ENCODE data around the gene KCNA2.

The KCNA2 gene

DNA sequence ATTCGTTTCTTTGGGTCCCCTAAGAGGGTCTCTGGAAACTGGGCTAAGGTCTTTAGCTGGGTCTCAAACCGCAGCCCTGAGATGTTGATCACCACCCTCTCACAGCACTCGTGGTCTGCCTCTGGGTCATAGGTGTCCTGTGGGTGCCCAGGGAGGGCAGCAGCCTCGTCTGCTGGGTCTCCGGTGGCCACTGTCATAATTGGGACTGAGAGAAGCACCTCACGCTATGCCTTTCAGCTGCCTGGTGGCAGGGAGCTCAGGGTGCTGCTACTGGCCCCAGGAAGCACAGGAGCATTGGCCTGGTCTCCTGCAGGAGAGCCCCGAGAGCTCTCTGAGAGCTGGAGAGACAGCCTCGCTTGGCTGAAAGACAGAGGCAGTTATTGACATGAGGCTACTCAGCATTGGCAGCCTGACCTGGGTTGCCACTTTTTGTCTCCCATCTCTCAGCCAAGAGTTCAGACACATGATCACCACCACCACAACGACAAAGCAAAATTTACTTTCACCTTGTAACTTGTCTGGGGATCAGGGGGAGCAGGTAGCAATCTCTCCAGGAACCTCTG lies 1.5 kb downstream of the KCNA2 start:
- DNase-seq: peak in 6 of 56 donors; percentile 13 to 30 (median 16)

DNA sequence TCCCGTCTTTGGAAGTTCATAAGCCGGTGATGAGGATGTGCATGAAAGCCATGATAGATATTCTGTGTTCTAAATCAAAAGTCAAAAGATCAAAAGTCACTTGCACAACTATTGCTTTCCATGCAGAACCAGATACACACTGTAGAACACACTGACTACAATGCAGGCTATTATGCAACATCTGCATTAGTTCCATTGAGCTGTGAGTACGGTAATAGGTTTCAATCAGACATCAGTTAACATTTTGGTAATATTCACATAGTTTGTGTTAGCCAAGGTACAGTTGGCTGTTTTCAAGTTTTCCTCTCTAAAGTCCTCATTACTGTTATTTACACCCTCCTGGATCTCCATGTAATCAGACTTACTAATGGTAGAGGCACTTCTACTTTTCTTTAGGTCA lies 3.1 kb downstream of the KCNA2 start:
- no peak for DNase-seq

DNA sequence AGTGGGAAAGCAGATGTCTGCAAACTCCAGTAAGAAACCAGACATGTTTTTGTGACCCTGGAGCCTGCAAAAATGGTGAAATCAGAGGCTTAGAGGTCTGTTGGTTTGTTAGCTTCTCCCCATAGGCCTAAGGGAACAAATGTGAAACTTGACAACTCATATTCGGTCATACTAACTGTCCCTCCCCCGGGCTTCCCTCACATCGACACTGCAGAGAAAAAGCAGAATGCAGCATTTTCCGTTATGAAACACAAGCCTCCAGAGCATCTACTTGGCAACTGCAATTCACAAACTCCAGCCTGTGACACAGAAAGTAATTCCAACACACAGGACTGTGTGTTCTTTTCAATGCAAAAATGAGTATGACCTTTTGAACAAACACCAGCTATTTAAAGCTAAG lies 3.7 kb downstream of the KCNA2 start:
- DNase-seq: peak in 1 of 56 donors; percentile 9

DNA sequence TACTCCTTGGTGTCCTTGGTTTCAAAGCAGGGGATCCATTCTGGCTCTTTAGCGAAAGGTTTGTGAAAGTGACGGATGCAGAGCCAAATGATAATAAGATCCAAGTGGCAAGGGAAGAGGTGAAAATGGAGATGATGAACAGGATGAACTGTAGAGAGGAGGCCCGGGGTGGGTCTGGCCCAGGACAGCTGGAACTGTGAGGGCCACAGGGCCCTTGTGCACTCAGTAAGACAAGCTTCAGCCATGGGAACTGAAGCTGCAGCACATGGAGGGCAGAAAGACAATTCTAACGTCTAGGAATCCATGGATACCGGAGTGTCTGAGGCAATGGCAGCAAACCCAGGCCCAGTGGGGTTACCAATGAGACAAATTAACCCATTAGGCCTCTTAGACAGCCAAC lies 4.8 kb downstream of the KCNA2 start:
- DNase-seq: no peak

DNA sequence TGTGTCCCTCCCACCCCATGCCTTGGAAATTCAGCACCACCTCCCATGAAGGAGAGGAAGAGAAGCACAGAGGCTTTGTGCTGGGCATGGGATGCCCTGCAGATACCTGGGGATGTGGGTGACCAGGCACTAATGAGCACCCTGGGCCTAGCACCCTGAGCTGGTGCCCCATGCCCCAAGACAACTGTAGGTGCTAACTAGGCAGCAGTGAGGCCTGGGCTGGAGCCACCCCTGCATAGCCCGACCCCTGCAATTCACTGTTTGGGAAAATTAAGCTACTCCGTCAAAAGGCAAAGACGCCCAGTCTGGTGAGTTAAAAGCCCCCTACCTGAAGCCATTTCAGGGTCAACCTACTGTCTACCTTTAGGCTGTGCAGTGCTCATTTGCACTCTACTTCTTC lies 5.4 kb downstream of the KCNA2 start:
- DNase-seq: no peak

DNA sequence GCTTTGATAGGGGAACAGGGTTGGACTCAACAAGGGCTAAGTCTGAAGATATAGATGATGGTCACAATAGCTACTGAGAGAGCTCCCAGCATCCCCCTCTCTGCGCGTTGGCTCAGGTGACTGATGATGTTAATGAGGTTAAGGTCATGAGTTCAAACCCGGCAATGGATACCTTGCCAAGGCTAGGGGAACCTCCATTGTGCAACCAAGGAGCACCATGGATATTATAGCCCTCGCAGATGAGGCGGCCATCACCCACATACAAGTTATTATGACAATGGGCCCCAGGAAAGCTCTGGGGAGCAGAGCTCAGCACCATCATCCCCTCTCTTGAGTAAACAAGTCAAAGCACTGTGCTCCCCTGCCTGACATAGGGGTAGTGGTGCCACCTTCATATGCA lies 8.2 kb downstream of the KCNA2 start:
- no peak for DNase-seq

DNA sequence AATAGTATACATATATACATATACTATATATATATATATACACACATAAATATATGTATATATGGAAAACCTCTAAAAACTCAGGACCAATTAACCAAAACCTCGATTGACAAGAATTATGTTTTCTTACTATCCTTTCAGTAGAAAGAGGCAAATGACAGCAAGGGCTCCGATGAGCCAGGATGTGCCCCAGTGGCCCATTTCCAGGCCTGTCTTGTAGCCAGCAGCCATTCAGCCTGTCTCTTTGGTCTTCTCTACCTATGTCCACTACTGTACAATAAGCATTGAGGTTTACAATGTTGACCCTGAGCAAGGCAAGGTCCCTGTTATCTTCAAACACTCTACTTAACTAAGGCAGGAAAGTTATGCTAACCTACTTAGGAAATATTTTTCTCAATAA lies 9.8 kb downstream of the KCNA2 start:
- no peak for DNase-seq

DNA sequence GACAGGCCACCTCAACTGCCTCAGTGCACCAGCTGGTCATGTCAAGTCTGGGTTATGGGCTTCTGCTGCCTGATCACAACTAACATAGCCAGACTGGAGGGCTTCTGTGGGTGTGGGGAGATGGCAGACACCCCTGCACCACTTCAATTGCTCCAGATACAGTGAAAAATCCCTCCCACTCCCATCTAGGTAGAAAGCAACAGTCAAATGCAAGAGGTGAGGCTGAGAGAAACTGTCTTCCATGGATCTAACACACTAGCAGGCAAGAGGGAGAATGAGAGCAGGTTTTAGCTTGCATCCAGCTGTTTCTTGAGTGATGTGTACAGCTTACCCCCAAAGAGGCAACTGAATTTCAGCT lies 10.8 kb downstream of the KCNA2 start:
- no peak for DNase-seq

DNA sequence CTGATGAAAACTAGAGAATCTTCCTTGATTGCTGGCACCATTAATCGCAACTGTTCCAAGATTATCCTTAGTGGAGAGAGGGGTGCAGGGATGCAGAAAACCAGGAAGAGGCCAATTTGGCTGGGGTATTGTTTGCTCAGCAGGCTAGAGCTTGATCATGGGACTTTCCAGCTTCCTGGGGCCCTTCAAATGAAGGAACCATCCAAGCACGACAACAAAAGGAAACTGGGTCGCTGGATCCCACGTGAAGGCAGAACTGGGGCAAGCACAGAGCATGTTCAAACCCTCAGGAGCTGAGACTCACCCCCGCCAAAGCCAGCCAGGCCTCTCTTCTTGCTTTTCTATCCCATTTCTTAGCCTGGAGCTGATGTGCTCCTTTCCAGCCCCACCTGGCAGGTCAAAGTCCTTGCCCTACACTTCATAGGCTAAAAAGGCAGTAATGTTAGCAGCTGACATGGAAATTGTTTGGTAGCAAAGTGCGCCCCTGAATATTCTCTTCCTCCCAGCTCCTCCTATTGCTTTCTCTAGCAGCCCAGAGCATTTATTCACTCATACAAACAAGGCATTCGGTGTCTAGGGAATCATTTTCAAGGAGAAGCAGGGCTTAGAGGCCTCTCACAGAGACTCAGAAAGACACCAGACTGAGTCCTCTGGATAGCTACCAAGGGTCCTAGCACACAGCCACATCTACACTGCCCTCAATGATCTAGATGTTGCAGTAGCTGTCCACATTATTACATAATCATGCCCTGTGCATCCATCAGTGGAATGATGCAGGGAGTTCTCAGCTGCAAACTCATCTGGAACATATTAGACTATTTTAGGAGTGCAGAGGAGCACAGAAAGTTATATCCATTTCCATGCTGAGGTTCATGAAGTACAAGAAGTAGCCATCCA lies 11.5 kb downstream of the KCNA2 start:
- DNase-seq: peak in 44 of 56 donors; percentile 11 to 82 (median 45)

DNA sequence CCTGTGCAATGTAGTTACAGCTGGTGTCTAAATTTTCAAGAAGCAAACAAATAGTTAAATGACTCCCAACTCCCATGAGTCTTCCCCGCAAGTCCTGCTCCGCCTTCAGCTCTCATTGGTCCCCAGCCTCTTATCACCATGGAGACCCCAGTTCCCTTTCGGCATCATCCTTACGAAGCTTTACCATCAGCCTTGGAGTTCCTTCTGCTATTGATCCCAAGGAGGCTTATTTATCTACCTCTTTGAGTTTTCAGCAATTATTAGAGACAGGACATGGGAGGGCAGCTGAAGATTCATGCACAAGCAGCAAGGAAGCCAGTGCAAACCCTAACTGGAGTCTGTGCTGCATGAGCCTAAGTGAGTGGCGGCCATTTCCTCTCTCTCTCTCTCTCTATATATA lies 12.3 kb downstream of the KCNA2 start:
- peak in 19 of 56 donors; percentile 9 to 71 (median 29) for DNase-seq

DNA sequence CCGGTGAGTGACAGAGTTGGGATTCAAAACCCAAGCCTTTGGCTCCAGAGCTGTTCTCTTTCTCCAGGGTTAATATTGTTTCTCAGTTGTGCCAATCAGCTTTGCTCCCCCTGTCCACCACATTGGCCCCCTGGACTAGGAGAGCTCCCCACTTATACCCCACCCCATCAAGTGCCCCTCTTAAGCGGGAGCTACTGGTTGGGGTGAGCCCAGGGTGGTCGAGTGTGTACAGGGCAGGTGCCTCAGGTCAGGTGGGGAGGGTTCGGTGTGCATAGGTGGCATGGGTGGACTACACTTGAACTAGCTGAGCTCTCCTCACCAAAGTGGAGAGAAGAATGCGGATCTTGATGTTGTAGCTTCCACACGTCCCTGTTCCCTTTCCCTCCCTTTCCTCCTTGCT lies 14.2 kb downstream of the KCNA2 start:
- DNase-seq: no peak

DNA sequence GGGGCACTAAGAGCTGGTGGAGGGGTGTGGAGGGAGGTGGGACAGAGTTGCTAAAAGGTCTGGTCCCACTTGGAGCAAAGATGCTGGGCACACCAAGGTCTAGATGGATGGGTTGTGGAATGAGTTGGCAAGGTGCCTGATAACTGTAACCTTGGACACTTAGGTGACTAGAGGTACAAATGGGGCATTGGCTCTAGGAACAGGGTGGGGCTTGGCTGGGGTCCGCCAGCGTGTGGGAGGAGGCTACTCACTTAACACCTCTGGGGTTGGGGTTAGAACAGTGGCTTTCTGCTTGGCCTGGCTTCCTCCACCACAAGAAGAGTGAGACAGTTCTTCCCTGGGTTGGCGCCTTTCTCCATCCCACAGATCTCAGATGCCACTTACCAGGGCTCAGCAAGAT lies 17.2 kb downstream of the KCNA2 start:
- DNase-seq: no peak

DNA sequence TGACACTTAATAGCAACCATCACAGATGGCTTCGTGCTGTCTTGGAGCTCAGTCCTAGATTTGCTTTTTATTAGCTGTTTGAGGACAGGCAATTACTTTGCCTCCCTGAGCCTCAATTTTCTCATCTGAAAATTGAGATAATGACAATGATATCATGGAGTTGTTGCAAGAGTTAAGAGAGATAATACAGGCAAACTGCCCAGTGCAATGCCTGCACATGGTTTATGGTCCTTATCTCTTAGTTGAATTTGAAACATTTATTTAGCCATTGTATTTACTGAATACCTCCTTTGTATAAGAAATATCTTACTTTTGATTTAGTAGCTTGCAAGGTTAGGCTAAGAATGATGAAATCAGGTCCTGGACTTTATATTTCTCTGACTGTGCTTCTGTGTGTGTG lies 17.7 kb downstream of the KCNA2 start:
- DNase-seq: no peak

DNA sequence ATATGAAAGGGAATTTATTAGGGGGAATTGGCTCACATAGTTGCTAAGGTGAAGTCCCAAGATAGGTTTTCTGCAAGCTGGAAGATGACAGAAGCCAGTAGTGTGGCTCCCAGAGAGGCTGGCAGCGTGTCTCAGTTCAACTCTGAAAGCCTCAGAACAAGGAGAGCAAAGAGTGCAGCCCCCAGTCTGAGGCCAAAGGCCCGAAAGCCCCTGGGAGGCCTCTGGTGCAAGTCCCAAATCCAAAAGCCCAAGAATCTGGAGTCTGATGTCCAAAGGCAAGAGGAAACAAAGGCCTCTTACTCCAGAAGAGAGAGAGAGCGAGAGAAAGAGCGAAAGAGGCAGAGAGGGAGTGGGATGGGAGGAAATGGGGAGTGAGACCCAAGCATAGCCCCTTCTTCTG lies 18.3 kb downstream of the KCNA2 start:
- DNase-seq: no peak

DNA sequence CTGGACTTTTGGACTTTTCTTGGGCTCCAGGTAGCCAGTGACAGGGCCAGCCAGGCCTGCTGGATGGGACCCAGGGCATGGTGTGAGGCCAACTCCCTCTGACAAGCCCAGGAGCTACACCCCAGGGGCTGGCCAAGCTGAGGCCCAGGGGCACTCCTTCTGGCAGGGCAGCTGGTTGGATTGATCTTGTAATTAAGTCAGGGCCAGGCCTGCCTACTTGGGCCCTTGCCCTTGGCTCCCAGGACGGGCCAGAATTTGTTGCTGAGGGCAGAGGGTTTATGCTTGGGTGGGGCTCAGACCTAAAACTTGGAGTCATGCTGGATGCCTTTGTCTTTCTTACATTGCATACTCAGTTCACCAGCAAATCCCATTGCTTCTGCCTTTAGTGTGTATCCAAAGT lies 20.7 kb downstream of the KCNA2 start:
- DNase-seq: peak in 9 of 56 donors; percentile 13 to 38 (median 30)

DNA sequence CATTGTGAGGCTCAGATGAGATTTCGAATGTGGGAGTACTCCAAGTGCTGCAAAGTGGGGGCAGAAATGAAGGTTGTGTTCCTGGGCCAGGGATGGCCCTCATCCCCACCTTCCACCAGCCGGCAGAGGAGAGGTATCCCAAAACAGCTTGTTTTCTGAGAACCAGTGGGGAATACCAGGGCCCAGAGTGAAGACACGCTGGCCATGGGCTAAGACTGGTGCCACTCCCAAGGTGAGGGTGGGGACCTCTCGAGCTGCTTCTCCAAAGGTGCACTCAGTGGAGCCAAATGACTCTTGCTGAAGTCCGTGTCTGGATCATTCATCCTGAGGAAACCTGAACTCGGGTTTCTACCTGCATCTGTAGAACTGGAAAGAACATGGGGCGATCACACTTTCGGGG lies 22.1 kb downstream of the KCNA2 start:
- DNase-seq: no peak

DNA sequence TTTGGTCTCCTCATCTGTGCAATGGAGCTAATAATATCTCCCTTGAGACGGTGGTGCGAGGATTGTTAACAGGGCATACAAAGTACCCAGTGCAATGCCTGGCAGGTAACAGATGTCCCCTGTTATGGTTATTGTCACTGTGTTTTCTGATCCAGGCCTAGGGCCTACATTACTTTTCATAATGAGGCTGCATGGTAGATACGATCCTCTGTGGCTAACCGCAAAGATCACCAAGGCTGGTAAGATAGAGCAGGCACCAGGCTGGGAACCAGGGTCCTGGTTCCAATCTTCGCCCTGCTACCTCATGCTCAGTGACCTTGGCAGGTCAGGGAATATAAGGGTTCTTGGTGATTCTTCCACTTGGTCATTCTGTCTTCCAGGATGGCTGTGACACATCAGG lies 22.7 kb downstream of the KCNA2 start:
- DNase-seq: no peak

DNA sequence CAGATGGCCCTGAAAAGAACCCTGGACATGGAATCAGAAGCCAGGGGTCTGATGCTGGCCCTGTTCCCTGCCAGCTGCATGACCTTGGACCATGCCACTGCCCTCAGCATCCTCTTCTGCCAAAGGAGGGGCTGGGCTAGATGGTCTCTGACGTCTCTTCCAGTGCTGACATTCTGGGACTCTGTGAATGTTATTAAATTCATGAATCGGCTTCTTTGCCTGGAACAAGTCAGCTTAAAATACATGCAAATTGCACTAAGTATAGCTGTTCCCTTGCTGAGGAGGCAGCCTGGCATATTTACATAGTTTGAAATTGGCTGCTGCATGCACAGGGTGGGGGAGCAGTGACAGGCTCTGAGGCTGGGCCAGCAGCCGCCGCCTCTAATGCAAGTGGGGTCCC lies 23.8 kb downstream of the KCNA2 start:
- DNase-seq: peak in 28 of 56 donors; percentile 15 to 65 (median 39)

DNA sequence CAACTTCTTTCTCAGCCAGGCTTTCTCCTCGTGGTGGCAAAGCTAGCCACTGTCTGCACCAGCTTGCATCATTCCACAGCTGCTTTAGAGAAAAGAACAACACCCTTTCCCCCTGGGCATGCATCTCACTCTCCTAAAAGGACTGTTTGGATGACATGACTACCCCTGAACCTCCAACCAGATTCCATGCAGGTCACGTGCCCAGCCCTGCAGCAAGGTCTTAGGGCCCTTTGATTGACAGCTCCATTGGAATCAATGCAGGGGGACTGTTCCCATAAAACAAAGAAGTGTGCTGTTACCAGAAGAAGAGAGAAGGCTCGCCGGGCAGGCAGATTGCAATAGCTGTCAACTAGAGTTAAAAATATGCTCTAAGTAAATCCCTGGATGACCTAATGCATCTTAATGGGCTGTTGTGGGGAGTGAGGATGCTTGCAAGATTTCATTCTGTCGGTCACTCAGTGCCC lies 24.4 kb downstream of the KCNA2 start:
- DNase-seq: peak in 42 of 56 donors; percentile 11 to 74 (median 52)

DNA sequence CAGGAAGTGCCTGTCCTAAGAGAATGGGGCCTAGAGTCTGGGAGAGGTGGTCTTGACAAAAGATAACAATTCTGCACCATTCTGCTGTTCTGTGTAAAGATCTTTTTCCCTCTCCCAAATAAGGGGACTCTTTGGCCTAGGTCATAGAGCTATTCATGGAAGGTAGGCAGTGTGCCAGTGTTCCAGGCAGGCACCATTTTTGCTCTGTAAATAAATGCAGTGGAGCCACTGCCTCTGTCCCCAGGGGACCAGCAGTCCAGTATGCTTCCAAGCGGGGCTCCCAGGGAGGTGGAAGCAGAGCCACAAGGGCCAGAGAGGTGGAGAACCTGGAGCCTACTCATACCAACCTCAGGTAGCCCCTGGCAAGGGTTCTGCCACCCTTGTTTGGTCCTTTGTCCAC lies 25.9 kb downstream of the KCNA2 start:
- no peak for DNase-seq

DNA sequence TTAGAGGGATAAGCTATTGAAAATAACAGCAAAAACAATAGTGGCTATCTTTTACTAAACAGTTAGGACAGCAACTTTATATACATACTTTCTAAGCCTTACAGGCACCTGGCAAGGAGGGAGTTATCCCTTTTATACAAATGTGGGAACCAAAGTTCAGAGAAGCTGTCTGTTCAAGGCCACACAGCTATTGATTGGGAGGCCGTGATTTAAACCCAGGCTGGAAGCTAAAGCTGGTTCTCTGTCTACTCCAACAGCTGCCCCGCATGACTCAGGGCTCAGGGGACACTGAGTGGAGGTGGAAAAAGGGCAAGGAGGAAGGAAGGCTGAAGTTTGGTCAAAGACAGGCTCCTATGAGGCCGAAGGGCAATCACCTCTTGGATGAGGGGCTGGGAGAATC lies 26.7 kb downstream of the KCNA2 start:
- no peak for DNase-seq

DNA sequence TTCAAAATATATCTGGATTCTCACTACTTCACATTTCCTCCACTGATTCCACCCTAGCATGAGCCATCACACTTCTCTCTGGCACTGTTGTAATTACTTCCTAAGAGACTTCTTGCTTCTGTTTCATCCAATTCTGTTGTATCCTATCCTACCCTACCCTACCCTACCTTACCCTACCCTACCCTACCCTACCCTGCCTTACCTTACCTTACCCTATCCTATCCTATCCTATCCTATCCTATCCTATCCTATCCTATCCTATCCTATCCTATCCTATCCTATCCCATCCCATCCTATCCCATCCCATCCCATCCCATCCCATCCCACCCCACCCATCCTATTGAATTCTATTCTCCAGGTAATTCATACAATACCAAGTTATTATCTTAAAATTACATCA lies 29.7 kb downstream of the KCNA2 start:
- no peak for DNase-seq

DNA sequence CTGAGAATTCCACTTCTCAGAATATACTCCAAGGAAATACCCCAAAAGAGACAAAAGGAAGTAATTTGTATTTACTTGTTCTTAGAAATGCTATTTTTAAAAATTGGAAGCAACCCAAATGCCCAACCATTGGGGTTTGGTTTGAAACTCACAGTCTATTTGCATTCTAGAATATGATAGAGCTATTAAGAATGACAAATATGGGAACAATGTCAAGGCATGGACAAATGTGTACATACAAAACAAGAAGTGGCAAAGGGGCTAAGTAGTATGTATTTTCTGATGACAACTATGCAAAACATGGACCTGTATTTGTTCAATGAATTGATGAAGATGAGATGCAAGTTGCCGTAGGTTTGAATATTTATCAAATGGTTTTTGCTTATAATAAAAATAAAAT lies 32.8 kb downstream of the KCNA2 start:
- no peak for DNase-seq

All from nucleus accumbens (tissue), 56 donors.